22Rv1 (cell line): ENCODE results near the gene C4orf50.

Experiments used
- H3K27ac ChIP-seq: fragments of 450-650 bp; 2 replicates; pipeline ENCODE4 v1.5.1; 2017
- ZFX ChIP-seq: fragments of 450-650 bp; IDR thresholded peaks from 2 replicates; pipeline ENCODE4 v1.6.1; 2017; ENCODE audit warnings: antibody characterized with exemption, borderline replicate concordance
- TF ChIP-seq, protein P1 (sequence below): fragments of 450-650 bp; IDR thresholded peaks from 2 replicates; pipeline ENCODE4 v1.5.1; 2017; ENCODE audit warnings: mild to moderate bottlenecking

The C4orf50 gene

GRCh38 chr4:6050551-6050950 lies 32.3 kb upstream of the C4orf50 start:
- TF ChIP-seq, protein P1, sequence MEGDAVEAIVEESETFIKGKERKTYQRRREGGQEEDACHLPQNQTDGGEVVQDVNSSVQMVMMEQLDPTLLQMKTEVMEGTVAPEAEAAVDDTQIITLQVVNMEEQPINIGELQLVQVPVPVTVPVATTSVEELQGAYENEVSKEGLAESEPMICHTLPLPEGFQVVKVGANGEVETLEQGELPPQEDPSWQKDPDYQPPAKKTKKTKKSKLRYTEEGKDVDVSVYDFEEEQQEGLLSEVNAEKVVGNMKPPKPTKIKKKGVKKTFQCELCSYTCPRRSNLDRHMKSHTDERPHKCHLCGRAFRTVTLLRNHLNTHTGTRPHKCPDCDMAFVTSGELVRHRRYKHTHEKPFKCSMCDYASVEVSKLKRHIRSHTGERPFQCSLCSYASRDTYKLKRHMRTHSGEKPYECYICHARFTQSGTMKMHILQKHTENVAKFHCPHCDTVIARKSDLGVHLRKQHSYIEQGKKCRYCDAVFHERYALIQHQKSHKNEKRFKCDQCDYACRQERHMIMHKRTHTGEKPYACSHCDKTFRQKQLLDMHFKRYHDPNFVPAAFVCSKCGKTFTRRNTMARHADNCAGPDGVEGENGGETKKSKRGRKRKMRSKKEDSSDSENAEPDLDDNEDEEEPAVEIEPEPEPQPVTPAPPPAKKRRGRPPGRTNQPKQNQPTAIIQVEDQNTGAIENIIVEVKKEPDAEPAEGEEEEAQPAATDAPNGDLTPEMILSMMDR: no peak
- TF ChIP-seq ZFX: no peak
- H3K27ac ChIP-seq: no peak overlapping the region

DNA sequence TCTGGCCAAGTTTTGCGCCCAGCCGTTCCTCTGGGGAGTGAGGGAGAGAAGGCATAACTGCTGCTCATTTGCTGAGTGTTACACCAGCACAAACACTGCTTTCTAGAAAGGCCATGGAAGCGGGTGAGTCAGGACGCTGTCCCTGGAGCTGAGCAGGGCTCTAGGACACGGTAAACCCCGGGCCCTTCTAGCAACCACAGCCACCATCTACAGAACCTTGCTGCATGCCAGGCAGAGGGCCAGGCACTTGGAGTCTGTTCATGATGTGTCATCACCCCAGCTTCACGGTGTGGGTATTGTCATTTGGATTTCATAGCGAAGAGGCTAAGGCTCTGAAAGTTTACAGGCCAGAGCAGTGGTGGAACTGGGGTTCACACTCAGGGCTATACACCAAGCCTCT lies 31.8 kb upstream of the C4orf50 start:
- no peak for TF ChIP-seq ZFX
- TF ChIP-seq, protein P1: no peak
- H3K27ac ChIP-seq: no peak overlapping the region

DNA sequence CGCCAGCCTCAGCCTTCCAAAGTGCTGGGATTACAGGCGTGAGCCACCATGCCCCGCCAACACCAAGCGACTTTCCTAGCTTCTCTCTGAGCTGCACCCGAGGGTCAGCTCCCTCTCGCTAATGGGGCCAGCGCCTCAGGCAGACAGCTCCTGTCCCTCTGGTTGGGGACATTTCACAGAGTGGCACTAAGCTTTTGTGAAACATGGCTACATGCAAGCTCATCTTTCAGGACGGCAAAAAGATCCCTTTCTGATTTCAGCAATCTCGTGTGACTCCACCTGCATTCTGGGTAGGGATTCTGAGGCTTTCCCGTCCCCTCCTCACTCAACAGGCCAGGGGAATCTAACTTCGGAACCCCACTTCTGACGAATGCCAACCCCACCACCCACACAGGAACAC lies 31.0 kb upstream of the C4orf50 start:
- no peak for TF ChIP-seq ZFX
- TF ChIP-seq, protein P1: no peak
- H3K27ac ChIP-seq: no peak overlapping the region

DNA sequence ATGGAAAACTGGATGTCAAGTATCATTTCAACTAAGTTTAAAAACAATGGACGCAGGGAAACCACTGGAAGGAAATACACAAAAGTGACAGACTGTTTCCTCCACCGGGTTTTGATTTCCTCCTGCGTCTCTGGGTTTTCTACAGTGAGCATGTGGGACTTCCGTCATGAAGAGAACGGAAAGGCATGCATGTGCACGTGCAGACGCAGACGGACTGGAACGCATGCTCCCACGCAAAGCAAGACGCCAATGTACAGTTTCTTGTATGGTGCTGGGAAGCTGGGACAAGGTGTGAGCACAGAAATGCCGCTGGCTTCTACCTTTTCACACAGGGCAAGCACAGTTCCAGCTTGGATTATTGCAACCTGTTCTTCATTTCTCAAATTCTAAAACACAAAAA lies 30.3 kb upstream of the C4orf50 start:
- TF ChIP-seq ZFX: no peak
- TF ChIP-seq, protein P1: no peak
- no peak overlapping the region for H3K27ac ChIP-seq

- TF ChIP-seq ZFX: no peak
- TF ChIP-seq, protein P1: no peak
- H3K27ac ChIP-seq: no peak overlapping the region
These were observed 29.0 kb upstream of the C4orf50 start for GRCh38 chr4:6047130-6047673.

- no peak overlapping the region for H3K27ac ChIP-seq
- TF ChIP-seq ZFX: no peak
- TF ChIP-seq, protein P1: no peak
These were observed 28.4 kb upstream of the C4orf50 start for GRCh38 chr4:6046526-6047129.

DNA sequence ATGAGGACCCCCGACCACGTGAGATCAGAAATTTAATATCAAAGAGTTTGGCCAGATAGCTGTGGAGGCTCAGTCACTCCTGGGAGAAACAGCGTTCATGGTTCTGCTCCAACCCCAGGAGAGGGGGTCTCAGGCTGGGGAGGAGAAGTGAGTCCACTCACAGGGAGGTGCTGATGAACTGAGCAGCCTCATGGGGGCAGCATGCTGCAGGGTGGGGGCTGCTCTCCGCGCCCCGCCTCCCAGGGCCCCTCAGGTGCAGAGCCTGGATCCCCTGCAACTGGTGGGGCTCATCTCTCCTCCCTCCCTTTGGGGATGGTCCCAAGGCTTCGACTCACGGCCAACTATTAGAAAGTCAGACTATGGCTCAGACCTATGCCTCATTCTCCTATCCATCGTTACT lies 26.6 kb upstream of the C4orf50 start:
- TF ChIP-seq ZFX: no peak
- TF ChIP-seq, protein P1: peak; percentile 35
- H3K27ac ChIP-seq: no peak overlapping the region
